NCI-H1436 (cell line): ENCODE results near the gene IFT22.
A peak's percentile ranks its signal among the peaks of the same experiment; 100 is the strongest.
"Not testable (repeated sequence)": the region's sequence is repeated elsewhere in the genome, so short reads cannot be mapped to it uniquely, and the experiment has no call there.

Experiments used
- DNase-seq: peaks from one replicate; lab custom pipeline; 2025; lab: John Stamatoyannopoulos, UW

Gene IFT22

GRCh38 chr7:101321491-101322401 is at the start of gene IFT22:
Gene IFT22, minus strand, starts transcription at chr7:101321812. Its CDS starts 103 bp downstream, at chr7:101321709.
- DNase-seq = peak; percentile 89

- no peak for DNase-seq
Measured at GRCh38 chr7:101370836-101371235, 49.2 kb upstream of the IFT22 start.

GRCh38 chr7:101368422-101369165 is 47.0 kb upstream of the IFT22 start:
- no peak for DNase-seq

GRCh38 chr7:101367676-101368075 is 46.1 kb upstream of the IFT22 start:
- DNase-seq = no peak

GRCh38 chr7:101365956-101366355 is 44.3 kb upstream of the IFT22 start:
- no peak for DNase-seq

DNA sequence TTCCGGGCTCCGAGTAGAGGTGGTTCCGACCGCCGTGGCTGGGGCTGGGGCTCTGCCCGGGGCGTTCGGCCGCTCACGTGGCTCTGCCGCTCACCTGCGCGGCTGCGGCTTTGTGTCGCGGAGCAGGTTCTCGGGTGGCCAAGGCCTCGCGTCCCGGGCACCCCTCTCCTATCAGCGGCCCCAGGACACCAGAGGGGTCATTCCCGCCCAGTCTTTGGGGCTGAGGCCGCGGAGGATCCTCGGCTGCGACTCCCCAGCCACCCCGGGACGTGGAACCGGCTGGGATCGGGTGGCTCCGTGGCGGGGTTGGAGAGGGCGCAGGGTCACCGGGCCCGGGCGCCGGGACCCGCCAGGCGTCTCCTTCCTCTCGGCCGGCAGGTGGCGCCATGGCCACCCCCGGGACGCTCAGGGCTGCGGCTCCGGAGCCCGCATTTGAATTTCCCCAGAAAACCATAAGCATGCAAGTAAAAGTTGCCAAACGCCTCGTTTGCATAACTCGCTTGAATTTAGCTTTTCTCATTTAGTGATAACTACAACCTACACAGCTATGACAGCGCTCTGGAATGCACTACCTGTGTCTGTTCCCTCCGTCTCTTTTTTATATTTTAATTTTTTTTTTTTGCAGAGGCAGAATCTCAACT is 42.2 kb upstream of the IFT22 start:
- DNase-seq = peak; percentile 16

DNA sequence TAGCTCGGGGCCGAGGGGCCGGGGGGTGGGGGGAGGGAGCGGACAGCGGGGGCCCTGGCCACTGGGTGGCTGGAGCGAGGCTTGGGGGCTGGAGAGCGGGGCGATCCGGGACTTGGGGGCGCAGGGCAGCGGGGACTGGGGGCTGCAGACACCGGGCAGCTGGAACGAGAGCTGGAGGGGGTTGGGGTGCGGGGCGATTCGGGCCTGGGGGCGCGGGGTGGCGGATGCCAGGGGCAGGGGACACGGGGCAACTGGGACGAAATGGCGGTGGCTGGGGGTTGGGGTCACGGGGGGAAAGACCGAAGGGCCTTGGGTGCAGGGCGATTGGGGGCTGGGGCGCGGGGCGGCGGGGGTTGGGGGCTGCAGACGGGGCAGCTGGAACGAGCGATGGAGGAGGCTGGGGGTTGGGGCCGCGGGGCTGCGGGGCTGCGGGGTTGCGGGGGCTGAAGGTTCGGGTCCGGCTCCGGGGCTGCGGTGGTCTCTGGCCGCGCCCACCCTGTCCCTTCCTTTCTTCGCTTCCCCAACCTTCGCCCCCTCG is 41.7 kb upstream of the IFT22 start:
- DNase-seq = no peak

DNA sequence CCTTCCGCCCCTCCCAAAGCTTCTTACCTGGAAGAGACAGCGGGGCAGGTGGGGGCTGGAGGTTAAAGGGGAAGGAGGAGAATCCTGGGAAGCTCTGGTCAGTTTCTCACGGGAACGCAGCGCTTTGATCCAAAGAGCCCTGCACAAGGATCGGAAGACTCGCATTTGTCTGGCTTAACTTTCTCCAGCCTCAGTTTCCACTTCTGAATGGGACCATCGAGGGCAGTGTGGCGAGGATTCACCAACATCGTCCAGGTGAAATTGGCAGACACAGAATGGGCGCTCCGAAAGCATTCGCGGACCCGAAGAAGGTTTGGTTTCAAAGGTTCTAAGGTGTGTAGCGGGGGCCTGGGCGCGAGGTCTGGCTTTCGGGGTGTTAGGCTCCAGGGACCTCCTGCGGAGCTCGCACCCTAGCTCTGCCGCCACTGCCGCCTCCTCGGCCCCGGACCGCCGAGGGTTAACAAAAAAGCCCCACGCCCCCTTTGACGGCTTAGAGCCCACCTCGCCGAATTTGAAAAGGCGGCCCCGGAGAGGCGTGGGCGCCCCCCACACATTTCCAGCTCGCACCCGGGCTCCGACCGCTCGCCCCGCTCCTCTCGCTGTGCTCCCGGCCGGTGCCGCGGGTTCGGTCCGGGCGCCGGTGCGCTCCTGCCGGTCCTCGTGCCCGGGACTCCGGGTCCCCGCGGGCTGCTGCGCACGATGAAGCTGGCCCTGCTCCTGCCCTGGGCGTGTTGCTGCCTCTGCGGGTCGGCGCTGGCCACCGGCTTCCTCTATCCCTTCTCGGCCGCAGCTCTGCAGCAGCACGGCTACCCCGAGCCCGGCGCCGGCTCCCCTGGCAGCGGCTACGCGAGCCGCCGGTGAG is 41.0 kb upstream of the IFT22 start, which contains the start of gene COL26A1:
COL26A1 (plus strand) TSS at position 542 of the 862 bp plus-strand sequence; CDS start at position 700, 158 bp downstream.
- DNase-seq = no peak

DNA sequence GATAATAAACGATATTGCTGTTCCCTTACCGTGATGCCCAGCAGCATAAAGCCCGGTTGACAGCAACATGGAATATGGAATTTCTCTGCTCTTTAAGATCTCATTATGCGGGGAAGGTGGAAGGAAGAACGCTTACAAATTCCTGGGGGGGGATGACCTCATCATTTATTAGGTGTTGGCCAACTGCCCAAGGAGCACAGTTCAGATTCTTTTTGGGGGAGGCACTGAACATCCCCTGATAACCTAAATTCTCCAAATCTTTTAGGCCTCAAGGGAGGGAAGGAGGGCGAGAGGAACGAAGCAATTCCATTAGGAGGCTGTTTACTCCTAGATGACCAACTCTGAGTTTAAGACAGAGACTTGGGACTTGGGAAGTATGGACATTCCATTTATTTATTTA is 35.8 kb upstream of the IFT22 start:
- DNase-seq = no peak

GRCh38 chr7:101352920-101353308 is 31.3 kb upstream of the IFT22 start:
- DNase-seq = no peak

- not testable (repeated sequence) for DNase-seq
Measured at GRCh38 chr7:101349300-101349699, 27.7 kb upstream of the IFT22 start.

GRCh38 chr7:101348456-101349067 is 26.9 kb upstream of the IFT22 start:
- DNase-seq = not testable (repeated sequence)

GRCh38 chr7:101347477-101347876 is 25.9 kb upstream of the IFT22 start:
- no peak for DNase-seq

GRCh38 chr7:101342892-101343291 is 21.3 kb upstream of the IFT22 start:
- DNase-seq = no peak

- DNase-seq = no peak
Measured at GRCh38 chr7:101340379-101340778, 18.8 kb upstream of the IFT22 start.

DNA sequence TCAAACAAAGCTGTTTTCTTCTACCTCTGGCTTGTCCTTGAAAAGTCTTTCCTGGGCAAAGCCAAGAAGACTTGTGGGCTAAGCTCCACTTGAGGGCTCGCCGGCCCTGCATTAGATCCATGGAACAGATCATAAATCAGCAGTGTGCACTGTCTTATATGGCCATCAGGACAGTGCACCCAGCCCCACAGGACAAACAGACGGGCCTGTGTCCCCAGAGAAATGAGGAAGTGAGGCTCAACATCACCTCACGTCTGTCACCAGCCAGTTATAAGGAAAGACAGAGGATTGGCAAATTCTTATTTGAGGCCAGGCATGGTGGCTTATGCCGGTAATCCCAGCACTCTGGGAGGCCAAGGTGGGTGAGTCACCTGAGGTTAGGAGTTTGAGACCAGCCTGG is 12.3 kb upstream of the IFT22 start:
- no peak for DNase-seq

GRCh38 chr7:101332026-101332425 is 10.4 kb upstream of the IFT22 start:
- DNase-seq = no peak

DNA sequence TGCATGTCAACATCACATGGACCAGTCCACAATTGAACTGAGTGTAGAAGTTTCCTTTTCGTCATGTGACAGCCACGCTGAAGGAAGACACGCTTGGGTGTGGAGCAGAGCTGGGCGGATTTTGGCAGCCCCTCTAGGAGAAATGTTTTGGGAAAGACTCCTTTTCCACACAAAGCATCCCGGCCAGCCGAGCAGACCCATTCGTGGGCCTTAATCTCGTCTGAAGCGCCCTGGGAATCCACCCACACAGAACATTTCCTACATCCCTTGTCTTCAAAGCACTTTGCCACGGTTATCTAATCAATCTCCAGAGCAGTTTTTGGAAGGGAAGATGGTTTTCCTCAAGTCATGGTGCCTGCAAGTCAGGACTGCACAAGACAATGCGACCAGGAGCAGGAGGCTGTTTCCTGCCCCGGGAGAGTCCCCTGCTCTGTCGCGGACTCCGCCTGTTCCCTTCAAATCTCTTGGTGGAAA is 8.4 kb upstream of the IFT22 start:
- DNase-seq = no peak

DNA sequence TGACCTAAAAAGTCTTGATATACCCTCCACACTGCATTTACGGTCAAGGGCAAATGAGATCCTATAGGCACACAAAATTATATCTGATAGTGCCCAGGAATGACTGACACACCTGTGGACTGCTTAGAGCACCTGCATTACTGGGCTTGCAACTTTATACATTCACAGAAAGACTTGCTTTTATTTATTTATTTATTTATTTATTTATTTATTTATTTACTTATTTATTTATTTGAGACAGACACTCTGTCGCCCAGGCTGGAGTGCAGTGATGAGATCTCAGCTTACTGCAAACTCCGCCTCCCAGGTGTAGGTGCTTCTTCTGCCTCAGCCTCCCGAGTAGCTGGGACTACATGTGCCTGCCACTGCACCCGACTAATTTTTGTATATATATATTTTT is 6.5 kb upstream of the IFT22 start:
- DNase-seq = no peak

- DNase-seq = no peak
Measured at GRCh38 chr7:101319401-101319800, 2.2 kb downstream of the IFT22 start.

GRCh38 chr7:101315336-101315735 is 6.3 kb downstream of the IFT22 start:
- DNase-seq = no peak
